ENCODE data around the gene HELB. TPM values are rescaled to one million over a fixed set of nuclear protein-coding genes. Genes with fewer than 3 reads are reported as not detected.
A peak's percentile ranks its signal among the peaks of the same experiment; 100 is the strongest.

Gene HELB
- 0.78 and 0.85 TPM in 2 replicates for polyA plus RNA-seq (2013)

DNA sequence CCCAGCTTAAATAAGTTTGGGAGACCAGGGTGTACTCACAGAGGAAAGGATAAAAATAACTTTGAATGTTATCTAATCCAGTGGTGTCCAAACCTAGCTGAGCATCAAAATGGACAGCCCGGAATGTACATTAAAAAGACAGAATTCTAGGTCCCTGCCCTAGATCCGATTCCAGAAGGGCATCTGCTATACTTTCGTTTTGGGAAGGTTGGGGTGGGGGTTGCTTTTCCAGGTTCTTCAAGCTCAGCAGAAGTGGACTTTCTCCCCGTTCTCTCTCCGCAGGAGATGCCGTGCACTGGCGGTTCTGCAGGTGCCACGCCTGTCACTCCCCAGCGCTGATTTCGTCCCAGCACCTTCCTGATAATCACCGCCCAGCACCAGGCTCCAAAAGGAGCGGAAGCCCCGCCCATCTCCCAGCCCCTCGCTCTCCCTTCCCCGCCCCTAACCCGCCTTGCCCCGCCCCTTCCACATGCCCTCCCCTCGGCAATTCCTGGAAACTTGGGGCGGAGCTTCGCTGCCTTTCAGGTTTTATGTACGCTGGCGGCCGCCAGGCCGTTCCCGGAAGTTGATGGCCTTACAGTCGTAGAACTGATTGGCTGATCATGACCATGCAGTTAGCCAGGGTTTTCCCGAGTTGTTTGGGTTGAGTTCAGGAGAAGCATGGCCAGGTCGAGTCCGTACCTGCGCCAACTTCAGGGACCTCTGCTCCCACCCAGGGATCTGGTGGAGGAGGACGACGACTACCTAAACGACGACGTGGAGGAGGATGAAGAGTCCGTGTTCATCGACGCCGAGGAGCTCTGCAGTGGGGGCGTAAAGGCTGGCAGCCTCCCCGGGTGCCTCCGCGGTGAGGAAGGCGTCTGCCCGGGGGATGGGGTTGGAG is at the start of gene HELB:
Gene HELB, plus strand, starts transcription at position 550 of the 883 bp plus-strand sequence. Its CDS starts 111 bp downstream, at position 661.
- Histone ChIP-seq H3K4me3 (ENCODE audit: low read depth, low read length) (peak within 1 kb of the TSS; percentile 91), H3K79me2 (ENCODE audit: control insufficient read depth, insufficient read depth, low read length, poor library complexity) (peaks cover 2% of the 10 kb centered on the region), H2BK120ac (ENCODE audit: insufficient read depth, low read length, poor library complexity) (no peak within 1 kb of the TSS), H2AFZ (ENCODE audit: insufficient read depth, low read length, poor library complexity) (peak within 1 kb of the TSS; percentile 67), H4K91ac (ENCODE audit: low read depth, low read length) (peak within 1 kb of the TSS; percentile 49), H4K8ac (ENCODE audit: low read depth, low read length) (peak within 1 kb of the TSS; percentile 77), H2BK5ac (ENCODE audit: low read depth, low read length, poor library complexity) (no peak within 1 kb of the TSS), H3K9me3 (ENCODE audit: insufficient read depth, low read depth, low read length) (no peaks in the 10 kb centered on the region), H3K79me1 (ENCODE audit: low read length) (peaks cover 3% of the 10 kb centered on the region), H3K18ac (ENCODE audit: low read length) (peak within 1 kb of the TSS; percentile 38), H2AK5ac (ENCODE audit: low read length) (no peak within 1 kb of the TSS), H3K14ac (ENCODE audit: low read length) (peak within 1 kb of the TSS; percentile 48), H4K12ac (ENCODE audit: low read depth, low read length) (peak within 1 kb of the TSS; percentile 12), H3K27me3 (ENCODE audit: insufficient read depth, low read length) (no peaks in the 10 kb centered on the region), H3K9ac (ENCODE audit: low read length) (peak within 1 kb of the TSS; percentile 74), H2BK12ac (ENCODE audit: low read length) (no peak within 1 kb of the TSS), H3K4me1 (ENCODE audit: control insufficient read depth in 1 of 2, insufficient read depth in 2 of 2, low read length in 2 of 2) (peaks cover 0 to 2% of the 10 kb centered on the region in 2 experiments), H3K27ac (ENCODE audit: low read depth, low read length) (peak within 1 kb of the TSS; percentile 15), H3K36me3 (ENCODE audit: control insufficient read depth in 1 of 2, insufficient read depth in 2 of 2, low read length in 2 of 2) (no peaks in the 10 kb centered on the region), H3K23ac (ENCODE audit: low read length) (no peak within 1 kb of the TSS), H3K4ac (ENCODE audit: low read depth, low read length) (no peak within 1 kb of the TSS), H3K4me2 (ENCODE audit: low read length) (peak within 1 kb of the TSS; percentile 100)
- DNase-seq, result peak; percentile 97 to 99
- WGBS (ENCODE audit: extremely low coverage, insufficient coverage, insufficient read length), result no CpG with 5 or more reads among the region's 45 CpGs

DNA sequence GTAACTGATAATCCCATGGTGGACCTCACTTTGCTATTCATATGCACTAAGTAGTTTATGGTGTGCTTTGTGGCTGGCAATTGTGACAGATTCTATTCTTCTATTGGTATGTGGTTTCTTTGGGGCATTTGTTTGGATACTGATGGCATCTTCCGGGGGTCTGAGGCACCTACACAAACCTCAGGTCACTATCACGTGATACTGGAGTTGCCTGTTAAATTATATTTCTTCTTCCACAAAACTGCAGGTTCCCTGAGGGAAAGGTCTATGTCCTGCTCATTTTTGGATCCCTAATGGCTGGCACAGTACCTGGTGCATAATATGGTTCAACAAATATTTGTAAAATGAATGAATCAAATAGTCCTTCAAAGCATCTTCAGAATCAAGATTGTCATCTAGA is 49.5 kb upstream of the HELB start:
- Histone ChIP-seq H4K12ac (ENCODE audit: low read depth, low read length) (no peak overlapping the region), H3K4ac (ENCODE audit: low read depth, low read length) (no peak overlapping the region), H3K36me3 (ENCODE audit: control insufficient read depth in 1 of 2, insufficient read depth in 2 of 2, low read length in 2 of 2) (no peaks in the 10 kb centered on the region), H3K9ac (ENCODE audit: low read length) (no peak overlapping the region), H2AFZ (ENCODE audit: insufficient read depth, low read length, poor library complexity) (no peak overlapping the region), H4K91ac (ENCODE audit: low read depth, low read length) (no peak overlapping the region), H3K23ac (ENCODE audit: low read length) (no peak overlapping the region), H3K9me3 (ENCODE audit: insufficient read depth, low read depth, low read length) (no peaks in the 10 kb centered on the region), H3K4me2 (ENCODE audit: low read length) (no peak overlapping the region), H4K8ac (ENCODE audit: low read depth, low read length) (no peak overlapping the region), H3K79me1 (ENCODE audit: low read length) (no peaks in the 10 kb centered on the region), H3K27me3 (ENCODE audit: insufficient read depth, low read length) (no peaks in the 10 kb centered on the region), H3K4me3 (ENCODE audit: low read depth, low read length) (no peak overlapping the region), H3K14ac (ENCODE audit: low read length) (no peak overlapping the region), H3K4me1 (ENCODE audit: control insufficient read depth in 1 of 2, insufficient read depth in 2 of 2, low read length in 2 of 2) (no peaks in the 10 kb centered on the region), H2BK5ac (ENCODE audit: low read depth, low read length, poor library complexity) (no peak overlapping the region), H3K27ac (ENCODE audit: low read depth, low read length) (no peak overlapping the region), H3K79me2 (ENCODE audit: control insufficient read depth, insufficient read depth, low read length, poor library complexity) (no peaks in the 10 kb centered on the region), H3K18ac (ENCODE audit: low read length) (no peak overlapping the region), H2AK5ac (ENCODE audit: low read length) (no peak overlapping the region), H2BK120ac (ENCODE audit: insufficient read depth, low read length, poor library complexity) (no peak overlapping the region), H2BK12ac (ENCODE audit: low read length) (no peak overlapping the region)
- WGBS (ENCODE audit: extremely low coverage, insufficient coverage, insufficient read length), result no CpG with 5 or more reads among the region's 2 CpGs
- DNase-seq, result no peak

DNA sequence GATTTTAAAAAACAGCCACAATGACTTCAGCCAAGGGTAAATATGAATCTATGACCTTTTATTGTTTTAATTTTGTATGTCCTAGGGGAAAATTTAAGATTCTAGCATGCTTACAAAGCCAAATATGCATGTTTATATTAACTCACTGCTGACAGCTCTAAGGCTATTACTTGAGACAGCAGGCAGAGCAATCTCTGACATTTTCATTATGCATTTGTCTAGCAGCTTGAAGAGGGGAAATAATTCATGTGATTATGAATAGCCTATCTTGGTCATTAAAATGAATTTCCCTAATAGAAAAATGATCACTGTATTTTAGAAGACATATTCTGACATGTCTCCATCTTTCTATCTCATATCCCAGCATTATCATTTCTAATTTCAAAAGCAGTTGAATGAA is 46.6 kb upstream of the HELB start:
- H2BK120ac ChIP-seq (ENCODE audit: insufficient read depth, low read length, poor library complexity), result no peak overlapping the region
- no peak overlapping the region for H3K4ac ChIP-seq (ENCODE audit: low read depth, low read length)
- H3K23ac ChIP-seq (ENCODE audit: low read length), result no peak overlapping the region
- no peaks in the 10 kb centered on the region for H3K9me3 ChIP-seq (ENCODE audit: insufficient read depth, low read depth, low read length)
- no peak overlapping the region for H2BK12ac ChIP-seq (ENCODE audit: low read length)
- H3K27me3 ChIP-seq (ENCODE audit: insufficient read depth, low read length), result no peaks in the 10 kb centered on the region
- H4K12ac ChIP-seq (ENCODE audit: low read depth, low read length), result no peak overlapping the region
- no peak for DNase-seq
- H3K79me1 ChIP-seq (ENCODE audit: low read length), result no peaks in the 10 kb centered on the region
- no peak overlapping the region for H3K4me2 ChIP-seq (ENCODE audit: low read length)
- no peak overlapping the region for H3K18ac ChIP-seq (ENCODE audit: low read length)
- no peak overlapping the region for H3K4me3 ChIP-seq (ENCODE audit: low read depth, low read length)
- H4K91ac ChIP-seq (ENCODE audit: low read depth, low read length), result no peak overlapping the region
- H3K4me1 ChIP-seq (ENCODE audit: control insufficient read depth in 1 of 2, insufficient read depth in 2 of 2, low read length in 2 of 2), result no peaks in the 10 kb centered on the region
- no peak overlapping the region for H3K9ac ChIP-seq (ENCODE audit: low read length)
- H4K8ac ChIP-seq (ENCODE audit: low read depth, low read length), result no peak overlapping the region
- H2AK5ac ChIP-seq (ENCODE audit: low read length), result no peak overlapping the region
- no peak overlapping the region for H2AFZ ChIP-seq (ENCODE audit: insufficient read depth, low read length, poor library complexity)
- H3K79me2 ChIP-seq (ENCODE audit: control insufficient read depth, insufficient read depth, low read length, poor library complexity), result no peaks in the 10 kb centered on the region
- H3K14ac ChIP-seq (ENCODE audit: low read length), result no peak overlapping the region
- no peak overlapping the region for H3K27ac ChIP-seq (ENCODE audit: low read depth, low read length)
- H3K36me3 ChIP-seq (ENCODE audit: control insufficient read depth in 1 of 2, insufficient read depth in 2 of 2, low read length in 2 of 2), result no peaks in the 10 kb centered on the region
- H2BK5ac ChIP-seq (ENCODE audit: low read depth, low read length, poor library complexity), result no peak overlapping the region

DNA sequence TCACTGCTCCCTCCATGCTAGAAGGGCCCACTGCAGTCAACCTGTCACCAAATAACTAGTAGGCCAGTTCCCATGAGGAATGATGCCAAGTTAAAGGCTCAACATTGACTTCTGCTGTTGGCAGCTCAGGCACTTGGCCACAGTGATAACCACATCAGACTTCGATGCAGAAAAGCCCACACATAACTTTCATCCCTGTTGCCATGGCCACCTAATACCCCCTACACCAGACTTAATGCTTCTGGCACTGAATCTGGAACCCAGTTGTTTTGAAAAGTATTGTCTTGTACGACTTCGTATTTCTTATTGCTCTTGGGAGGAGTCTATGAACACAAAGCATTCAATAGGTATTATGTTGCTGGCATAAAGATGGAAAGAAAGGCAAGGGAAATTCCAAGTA is 44.3 kb upstream of the HELB start:
- Histone ChIP-seq H3K4me3 (ENCODE audit: low read depth, low read length) (no peak overlapping the region), H3K18ac (ENCODE audit: low read length) (no peak overlapping the region)

More for the DNA sequence above, 44.3 kb upstream of the HELB start:
- H2BK12ac ChIP-seq (ENCODE audit: low read length), result no peak overlapping the region
- H2BK120ac ChIP-seq (ENCODE audit: insufficient read depth, low read length, poor library complexity), result no peak overlapping the region
- H3K9ac ChIP-seq (ENCODE audit: low read length), result no peak overlapping the region
- no peaks in the 10 kb centered on the region for H3K79me1 ChIP-seq (ENCODE audit: low read length)
- H3K4me1 ChIP-seq (ENCODE audit: control insufficient read depth in 1 of 2, insufficient read depth in 2 of 2, low read length in 2 of 2), result no peaks in the 10 kb centered on the region
- H3K4ac ChIP-seq (ENCODE audit: low read depth, low read length), result no peak overlapping the region
- WGBS (ENCODE audit: extremely low coverage, insufficient coverage, insufficient read length), result no CpG with 5 or more reads among the region's 3 CpGs
- no peak overlapping the region for H2AK5ac ChIP-seq (ENCODE audit: low read length)
- H3K4me2 ChIP-seq (ENCODE audit: low read length), result no peak overlapping the region
- H3K9me3 ChIP-seq (ENCODE audit: insufficient read depth, low read depth, low read length), result no peaks in the 10 kb centered on the region
- no peak overlapping the region for H2BK5ac ChIP-seq (ENCODE audit: low read depth, low read length, poor library complexity)
- no peak overlapping the region for H2AFZ ChIP-seq (ENCODE audit: insufficient read depth, low read length, poor library complexity)
- no peak overlapping the region for H3K23ac ChIP-seq (ENCODE audit: low read length)
- no peak overlapping the region for H4K12ac ChIP-seq (ENCODE audit: low read depth, low read length)
- H3K14ac ChIP-seq (ENCODE audit: low read length), result no peak overlapping the region
- H3K79me2 ChIP-seq (ENCODE audit: control insufficient read depth, insufficient read depth, low read length, poor library complexity), result no peaks in the 10 kb centered on the region
- DNase-seq, result no peak
- no peak overlapping the region for H4K91ac ChIP-seq (ENCODE audit: low read depth, low read length)
- no peaks in the 10 kb centered on the region for H3K27me3 ChIP-seq (ENCODE audit: insufficient read depth, low read length)
- H4K8ac ChIP-seq (ENCODE audit: low read depth, low read length), result no peak overlapping the region
- no peaks in the 10 kb centered on the region for H3K36me3 ChIP-seq (ENCODE audit: control insufficient read depth in 1 of 2, insufficient read depth in 2 of 2, low read length in 2 of 2)
- H3K27ac ChIP-seq (ENCODE audit: low read depth, low read length), result no peak overlapping the region

All from trophoblast cell (in vitro differentiated cells and primary cell).